ENCODE measurements around the gene POU5F1. TPM values are rescaled to one million over a fixed set of nuclear protein-coding genes. Genes with fewer than 3 reads are reported as not detected.
"Not testable (repeated sequence)": the region's sequence is repeated elsewhere in the genome, so short reads cannot be mapped to it uniquely, and the experiment has no call there.

Gene POU5F1
- polyA plus RNA-seq, 2 of the 4 experiments (the other 2 are of a cell fraction): 2.7 to 2.8 TPM

DNA sequence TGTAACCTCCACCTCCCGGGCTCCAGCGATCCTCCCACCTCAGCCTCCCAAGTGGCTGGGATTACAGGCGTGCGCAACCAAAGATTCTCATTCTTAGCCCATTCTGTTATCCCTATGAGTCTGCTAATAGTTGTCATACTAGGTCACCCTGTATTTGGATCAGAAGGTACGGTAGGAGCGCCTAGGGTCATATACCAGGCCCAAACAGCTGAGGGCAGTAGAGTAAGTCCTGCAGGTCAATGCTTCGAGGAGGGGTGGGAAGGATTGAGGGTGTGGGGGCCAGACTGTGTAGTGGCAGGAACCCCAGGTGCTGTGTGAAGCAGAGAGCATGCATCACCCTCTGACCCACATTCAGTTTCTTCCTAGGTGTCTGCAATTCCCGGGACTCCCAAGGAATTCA is 22.7 kb upstream of the POU5F1 start:
- H3K4me1 ChIP-seq: no peaks in the 10 kb centered on the region
- no peak overlapping the region for H3K4me2 ChIP-seq
- FAIRE-seq (no peak), DNase-seq (ENCODE audit: low read depth in 1 of 2, low spot score in 1 of 2) (no peak), ATAC-seq (no peak)
- H3K9me3 ChIP-seq: no peaks in the 10 kb centered on the region
- 54% methylated on average over 8 of the region's 8 CpGs for WGBS (ENCODE audit: missing lambda C conversion rate)
- CTCF ChIA-PET: interaction anchor here (0.7 to 7.5 kb wide), 18 partner anchors 9 to 297 kb away, joined by 3 to 72 read pairs (median 4); partner anchors contain the start of genes PSORS1C1 and PSORS1C2
- no peak overlapping the region for H3K27ac ChIP-seq
- POLR2A ChIA-PET: no interaction called here
- no peak overlapping the region for H3K4me3 ChIP-seq
- TF ChIP-seq KDM5A (IDR thresholded peaks at IDR 0.05): no peak
- no peak for TF ChIP-seq ZFP36 (IDR thresholded peaks at IDR 0.05; ENCODE audit: borderline replicate concordance, partially characterized antibody)
- TF ChIP-seq EHMT2 (IDR thresholded peaks at IDR 0.05; ENCODE audit: low read depth): no peak
- TF ChIP-seq ESRRA (IDR thresholded peaks at IDR 0.05; ENCODE audit: borderline replicate concordance, low read length): no peak
- TF ChIP-seq, protein P1, sequence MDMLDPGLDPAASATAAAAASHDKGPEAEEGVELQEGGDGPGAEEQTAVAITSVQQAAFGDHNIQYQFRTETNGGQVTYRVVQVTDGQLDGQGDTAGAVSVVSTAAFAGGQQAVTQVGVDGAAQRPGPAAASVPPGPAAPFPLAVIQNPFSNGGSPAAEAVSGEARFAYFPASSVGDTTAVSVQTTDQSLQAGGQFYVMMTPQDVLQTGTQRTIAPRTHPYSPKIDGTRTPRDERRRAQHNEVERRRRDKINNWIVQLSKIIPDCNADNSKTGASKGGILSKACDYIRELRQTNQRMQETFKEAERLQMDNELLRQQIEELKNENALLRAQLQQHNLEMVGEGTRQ (IDR thresholded peaks at IDR 0.05): no peak

GRCh38 chr6:31192431-31193105 is 22.1 kb upstream of the POU5F1 start:
- POLR2A ChIA-PET, H3K4me1 ChIP-seq, FAIRE-seq, H3K4me3 ChIP-seq, H3K9me3 ChIP-seq, H3K4me2 ChIP-seq, H3K27ac ChIP-seq: not testable (repeated sequence)
- CTCF ChIA-PET: interaction anchor here (0.6 to 7.5 kb wide), 34 partner anchors 8 to 935 kb away, joined by 3 to 72 read pairs (median 4); partner anchors contain the start of genes PSORS1C1, PSORS1C2 and TCF19
- WGBS (ENCODE audit: missing lambda C conversion rate): 25% methylated on average over 10 of the region's 10 CpGs
- ATAC-seq: peak; percentile 63 to 66; a peak in 4 of 6 replicates
- TF ChIP-seq RAD21 (conservative IDR thresholded peaks at IDR 0.05 in 1 of 2, IDR thresholded peaks at IDR 0.05 in 1 of 2) (peak; percentile 84 to 93), CTCF (IDR thresholded peaks at IDR 0.05) (peak; percentile 67), SMC3 (IDR thresholded peaks at IDR 0.05) (peak; percentile 71)
- DNase-seq (ENCODE audit: low read depth in 1 of 2, low spot score in 1 of 2): peak; percentile 19 to 87

DNA sequence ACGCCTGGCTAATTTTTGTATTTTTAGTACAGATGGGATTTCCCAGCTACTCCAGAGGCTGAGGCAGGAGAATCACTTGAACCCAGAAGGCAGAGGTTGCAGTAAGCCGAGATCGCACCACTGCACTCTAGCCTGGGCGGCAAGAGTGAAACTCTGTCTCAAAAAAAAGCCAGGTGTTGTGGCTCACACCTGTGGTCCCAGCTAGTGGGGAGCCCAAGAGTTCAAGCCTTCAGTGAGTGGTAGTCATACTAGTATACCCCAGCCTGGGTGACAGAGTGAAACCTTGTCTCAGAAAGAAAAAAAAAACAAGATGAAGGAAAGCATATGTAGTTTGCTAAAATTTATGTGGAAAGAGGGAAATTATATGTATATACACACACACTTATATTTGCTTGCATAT is 20.0 kb upstream of the POU5F1 start:
- no peaks in the 10 kb centered on the region for H3K9me3 ChIP-seq
- CTCF ChIA-PET: interaction anchor here (1.2 to 7.5 kb wide), 3 partner anchors 51 to 62 kb away, joined by 3 to 70 read pairs (median 46); partner anchors contain the start of gene PSORS1C2
- ATAC-seq: no peak
- POLR2A ChIA-PET: no interaction called here
- no peak for DNase-seq (ENCODE audit: low read depth in 1 of 2, low spot score in 1 of 2)
- no peak for TF ChIP-seq EP300 (IDR thresholded peaks at IDR 0.05)
- TF ChIP-seq RFX5 (IDR thresholded peaks at IDR 0.05): no peak
- no peak overlapping the region for H3K4me2 ChIP-seq
- H3K27ac ChIP-seq: no peak overlapping the region; a peak in 1 of 6 replicates
- H3K4me1 ChIP-seq: peaks cover 10% of the 10 kb centered on the region
- 60% methylated on average over 2 of the region's 4 CpGs for WGBS (ENCODE audit: missing lambda C conversion rate)
- FAIRE-seq: no peak
- H3K4me3 ChIP-seq: no peak overlapping the region

- H3K4me1 ChIP-seq; H3K9me3 ChIP-seq; FAIRE-seq; H3K4me3 ChIP-seq; H3K4me2 ChIP-seq; DNase-seq (ENCODE audit: low read depth in 1 of 2, low spot score in 1 of 2); POLR2A ChIA-PET; ATAC-seq: not testable (repeated sequence)
- 87% methylated on average over 3 of the region's 3 CpGs for WGBS (ENCODE audit: missing lambda C conversion rate)
- CTCF ChIA-PET: interaction anchor here (1.4 kb wide), 1 partner anchor 9 kb away, joined by 3 read pairs; no protein-coding TSS in a partner anchor
- H3K27ac ChIP-seq: peak overlapping the region in 1 of 2 experiments; percentile 21; a peak in 1 of 6 replicates
Observed at GRCh38 chr6:31189223-31189622, 18.7 kb upstream of the POU5F1 start.

- Histone ChIP-seq H3K4me2 (no peak overlapping the region), H3K4me1 (peaks cover 20% of the 10 kb centered on the region), H3K4me3 (no peak overlapping the region), H3K27ac (peak overlapping the region; percentile 81 to 96; a peak in 4 of 6 replicates), H3K9me3 (no peaks in the 10 kb centered on the region)
- ChIA-PET POLR2A (no interaction called here), CTCF (interaction anchor here (1.4 to 1.6 kb wide), 2 partner anchors 8 to 9 kb away, joined by 3 read pairs; no protein-coding TSS in a partner anchor)
- FAIRE-seq (no peak), DNase-seq (ENCODE audit: low read depth in 1 of 2, low spot score in 1 of 2) (no peak), ATAC-seq (no peak)
- WGBS (ENCODE audit: missing lambda C conversion rate): 50% methylated on average over 5 of the region's 5 CpGs
- TF ChIP-seq HOXB5 (CRISPR knock-in tag; IDR thresholded peaks at IDR 0.05): no peak
- no peak for TF ChIP-seq HOXB13 (CRISPR knock-in tag; IDR thresholded peaks at IDR 0.05; ENCODE audit: low read depth)
- no peak for TF ChIP-seq BHLHE40 (IDR thresholded peaks at IDR 0.05; ENCODE audit: low read depth, low read length)
- TF ChIP-seq, protein P2, sequence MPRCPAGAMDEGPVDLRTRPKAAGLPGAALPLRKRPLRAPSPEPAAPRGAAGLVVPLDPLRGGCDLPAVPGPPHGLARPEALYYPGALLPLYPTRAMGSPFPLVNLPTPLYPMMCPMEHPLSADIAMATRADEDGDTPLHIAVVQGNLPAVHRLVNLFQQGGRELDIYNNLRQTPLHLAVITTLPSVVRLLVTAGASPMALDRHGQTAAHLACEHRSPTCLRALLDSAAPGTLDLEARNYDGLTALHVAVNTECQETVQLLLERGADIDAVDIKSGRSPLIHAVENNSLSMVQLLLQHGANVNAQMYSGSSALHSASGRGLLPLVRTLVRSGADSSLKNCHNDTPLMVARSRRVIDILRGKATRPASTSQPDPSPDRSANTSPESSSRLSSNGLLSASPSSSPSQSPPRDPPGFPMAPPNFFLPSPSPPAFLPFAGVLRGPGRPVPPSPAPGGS (IDR thresholded peaks at IDR 0.05): no peak
- TF ChIP-seq PHF8 (IDR thresholded peaks at IDR 0.05; ENCODE audit: borderline replicate concordance, low read depth): no peak
- TF ChIP-seq SREBF2 (IDR thresholded peaks at IDR 0.05): no peak
- no peak for TF ChIP-seq RCOR1 (IDR thresholded peaks at IDR 0.05; ENCODE audit: low read depth, low read length)
- no peak for TF ChIP-seq CEBPB (IDR thresholded peaks at IDR 0.05)
- no peak for TF ChIP-seq KDM1A (IDR thresholded peaks at IDR 0.05; ENCODE audit: low read depth)
- TF ChIP-seq CBX8 (IDR thresholded peaks at IDR 0.05): no peak
- TF ChIP-seq EHMT2 (IDR thresholded peaks at IDR 0.05; ENCODE audit: low read depth): no peak
- TF ChIP-seq JUNB (IDR thresholded peaks at IDR 0.05): no peak
Observed at GRCh38 chr6:31187780-31188194, 17.3 kb upstream of the POU5F1 start.
